A673 (cell line): ENCODE measurements around the gene MAP3K5.

ENCODE experiments used
- CTCF ChIP-seq: fragments of 300-800, 200-600 bp; sonication (generic); conservative IDR thresholded peaks from 2 replicates; pipeline ENCODE4 v1.5.1; 2017; ENCODE audit warnings: low read depth, mild to moderate bottlenecking, antibody characterized with exemption, low read length, moderate library complexity, mixed read lengths
- EZH2 ChIP-seq: fragments of 200-600 bp; sonication (generic); IDR thresholded peaks from 2 replicates; pipeline ENCODE4 v1.6.1; 2017; ENCODE audit warnings: borderline replicate concordance, low read depth, mild to moderate bottlenecking, mixed read lengths, antibody characterized with exemption, low read length; ENCODE audit not compliant: poor library complexity, severe bottlenecking

GRCh38 chr6:136511926-136512325 lies 280.4 kb downstream of the MAP3K5 start:
- TF ChIP-seq CTCF (no peak), EZH2 (no peak)
